ENCODE measurements around the gene ZIC5.

ZIC5 gene

GRCh38 chr13:99971576-99972189, at the start of gene ZIC5:
TSS of gene ZIC5 (minus strand) at chr13:99971767. CDS start at chr13:99971603, 164 bp downstream.
- H3K4me3 ChIP-seq (ENCODE audit: low read depth, low read length) = no peak within 1 kb of the TSS
- DNase-seq (ENCODE audit: low read depth) = no peak
- TF ChIP-seq CTCF (IDR thresholded peaks at IDR 0.05; ENCODE audit: insufficient read depth, low read depth, low read length, missing control alignments) = no peak

- TF ChIP-seq CTCF (IDR thresholded peaks at IDR 0.05; ENCODE audit: insufficient read depth, low read depth, low read length, missing control alignments) = no peak
- H3K4me3 ChIP-seq (ENCODE audit: low read depth, low read length) = no peak overlapping the region
- no peak for DNase-seq (ENCODE audit: low read depth)
Measured at GRCh38 chr13:100019780-100020356, 48.3 kb upstream of the ZIC5 start.

- no peak for TF ChIP-seq CTCF (IDR thresholded peaks at IDR 0.05; ENCODE audit: insufficient read depth, low read depth, low read length, missing control alignments)
- DNase-seq (ENCODE audit: low read depth) = no peak
Measured at GRCh38 chr13:100014621-100015020, 43.1 kb upstream of the ZIC5 start.

GRCh38 chr13:99998261-99998660, 26.7 kb upstream of the ZIC5 start:
- DNase-seq (ENCODE audit: low read depth) = no peak
- no peak for TF ChIP-seq CTCF (IDR thresholded peaks at IDR 0.05; ENCODE audit: insufficient read depth, low read depth, low read length, missing control alignments)
- no peak overlapping the region for H3K4me3 ChIP-seq (ENCODE audit: low read depth, low read length)

More at GRCh38 chr13:100014621-100015020, 43.1 kb upstream of the ZIC5 start:
- no peak overlapping the region for H3K4me3 ChIP-seq (ENCODE audit: low read depth, low read length)

- no peak for TF ChIP-seq CTCF (IDR thresholded peaks at IDR 0.05; ENCODE audit: insufficient read depth, low read depth, low read length, missing control alignments)
- no peak overlapping the region for H3K4me3 ChIP-seq (ENCODE audit: low read depth, low read length)
- DNase-seq (ENCODE audit: low read depth) = no peak
Measured at GRCh38 chr13:99997702-99998214, 26.2 kb upstream of the ZIC5 start.

GRCh38 chr13:99996381-99996973, 24.9 kb upstream of the ZIC5 start:
- TF ChIP-seq CTCF (IDR thresholded peaks at IDR 0.05; ENCODE audit: insufficient read depth, low read depth, low read length, missing control alignments) = no peak
- no peak for DNase-seq (ENCODE audit: low read depth)
- H3K4me3 ChIP-seq (ENCODE audit: low read depth, low read length) = no peak overlapping the region
